DMS 273 (cell line): ENCODE measurements around the gene PTPRT.

Source experiments
- DNase-seq: peaks from one replicate; lab custom pipeline; 2025; ENCODE audit not compliant: unreplicated experiment; lab: John Stamatoyannopoulos, UW

The PTPRT gene

GRCh38 chr20:42493001-42493400 lies 696.7 kb downstream of the PTPRT start:
- no peak for DNase-seq

GRCh38 chr20:42492290-42492689 lies 697.4 kb downstream of the PTPRT start:
- no peak for DNase-seq

GRCh38 chr20:42485556-42485955 lies 704.1 kb downstream of the PTPRT start:
- no peak for DNase-seq

GRCh38 chr20:42484790-42485375 lies 704.8 kb downstream of the PTPRT start:
- DNase-seq, result no peak

- peak; percentile 7 for DNase-seq
Measured at GRCh38 chr20:42484335-42484734, 705.4 kb downstream of the PTPRT start.

GRCh38 chr20:42483730-42484303 lies 705.9 kb downstream of the PTPRT start:
- DNase-seq, result peak; percentile 76

GRCh38 chr20:42482808-42483207 lies 706.9 kb downstream of the PTPRT start:
- no peak for DNase-seq

- DNase-seq, result no peak
Measured at GRCh38 chr20:42475773-42476172, 713.9 kb downstream of the PTPRT start.

GRCh38 chr20:42474646-42475045 lies 715.1 kb downstream of the PTPRT start:
- DNase-seq, result peak; percentile 3

GRCh38 chr20:42472198-42472597 lies 717.5 kb downstream of the PTPRT start:
- no peak for DNase-seq

GRCh38 chr20:42461965-42462593 lies 727.6 kb downstream of the PTPRT start:
- DNase-seq, result no peak

GRCh38 chr20:42461291-42461690 lies 728.4 kb downstream of the PTPRT start:
- DNase-seq, result no peak

- DNase-seq, result no peak
Measured at GRCh38 chr20:42447270-42447669, 742.4 kb downstream of the PTPRT start.

- no peak for DNase-seq
Measured at GRCh38 chr20:42444799-42445198, 744.9 kb downstream of the PTPRT start.

- DNase-seq, result no peak
Measured at GRCh38 chr20:42443200-42443599, 746.5 kb downstream of the PTPRT start.

GRCh38 chr20:42442716-42443115 lies 747.0 kb downstream of the PTPRT start:
- DNase-seq, result no peak

GRCh38 chr20:42441864-42442331 lies 747.8 kb downstream of the PTPRT start:
- no peak for DNase-seq

GRCh38 chr20:42441196-42441863 lies 748.4 kb downstream of the PTPRT start:
- DNase-seq, result no peak

GRCh38 chr20:42435230-42435629 lies 754.5 kb downstream of the PTPRT start:
- DNase-seq, result no peak

- peak; percentile 31 for DNase-seq
Measured at GRCh38 chr20:42432496-42433334, 757.0 kb downstream of the PTPRT start.

GRCh38 chr20:42430598-42430997 lies 759.1 kb downstream of the PTPRT start:
- no peak for DNase-seq
